ENCODE data around the gene NCOA1.
"Not testable (repeated sequence)": the region's sequence is repeated elsewhere in the genome, so short reads cannot be mapped to it uniquely, and the experiment has no call there.

Gene NCOA1

DNA sequence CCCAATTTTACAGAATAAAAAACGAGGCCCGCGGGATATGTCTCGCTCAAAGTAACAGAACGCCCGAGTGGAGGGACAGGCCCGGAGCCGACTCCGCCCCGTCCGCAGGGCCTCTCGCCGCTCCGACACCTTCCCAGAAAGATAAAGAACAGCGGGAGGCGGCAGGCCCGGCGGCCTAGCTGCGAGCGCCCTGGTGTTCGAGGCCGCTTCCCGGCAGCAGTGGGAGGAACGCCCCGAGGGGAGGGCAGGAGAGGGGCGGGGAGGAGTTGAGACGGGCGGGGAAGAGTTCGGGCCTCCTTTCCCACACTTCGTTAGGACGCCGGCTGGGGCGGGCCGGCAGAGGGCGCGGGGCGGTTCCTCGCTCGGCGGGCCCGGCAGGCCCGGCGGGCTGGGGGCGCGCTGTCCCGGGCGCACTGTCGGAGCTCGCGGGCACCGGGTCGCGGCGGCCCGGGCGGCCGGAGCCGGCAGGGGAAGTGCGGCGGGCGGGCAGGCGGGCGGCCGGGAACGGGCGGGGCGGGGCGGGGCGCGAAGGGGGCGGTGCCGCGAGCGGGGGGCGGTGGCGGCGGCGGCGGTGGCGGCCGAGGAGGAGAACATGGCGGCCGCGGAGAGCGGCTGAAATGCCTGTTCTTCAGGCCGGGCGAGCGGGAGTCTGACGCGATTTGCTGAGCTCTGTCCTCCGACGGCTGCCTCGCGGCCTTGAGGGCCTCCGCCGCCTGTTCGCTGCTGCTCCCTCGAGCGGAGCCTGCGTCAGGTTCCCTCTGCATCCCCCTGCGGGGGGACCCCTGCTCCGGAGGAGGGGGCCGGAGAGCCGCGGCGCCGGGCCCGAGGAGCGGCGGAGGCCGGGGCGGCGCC, at the start of gene NCOA1:
Gene NCOA1, plus strand, starts transcription at position 565 of the 852 bp plus-strand sequence. CDS start 167,424 bp downstream, outside the sequence.
- peak; percentile 91 for DNase-seq

DNA sequence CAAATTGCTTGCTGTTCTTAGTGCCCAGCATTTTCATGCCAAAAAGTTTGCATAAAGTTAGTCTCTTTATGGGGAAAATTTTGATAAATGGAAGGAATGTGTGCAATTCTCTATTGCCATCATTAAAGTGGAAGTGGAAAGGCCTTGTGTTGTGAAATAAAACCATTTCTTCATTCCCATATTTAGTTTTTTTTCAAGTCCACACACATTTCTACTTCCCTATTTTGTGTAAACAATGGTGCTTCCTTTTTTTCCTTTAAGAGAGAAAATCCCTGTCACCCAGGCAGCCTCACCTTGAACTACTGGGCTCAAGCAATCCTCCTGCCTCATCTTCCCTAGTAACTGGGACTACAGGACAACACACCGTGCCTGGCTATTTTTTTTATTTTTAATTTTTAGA, 42.3 kb upstream of the NCOA1 start:
- DNase-seq = no peak

DNA sequence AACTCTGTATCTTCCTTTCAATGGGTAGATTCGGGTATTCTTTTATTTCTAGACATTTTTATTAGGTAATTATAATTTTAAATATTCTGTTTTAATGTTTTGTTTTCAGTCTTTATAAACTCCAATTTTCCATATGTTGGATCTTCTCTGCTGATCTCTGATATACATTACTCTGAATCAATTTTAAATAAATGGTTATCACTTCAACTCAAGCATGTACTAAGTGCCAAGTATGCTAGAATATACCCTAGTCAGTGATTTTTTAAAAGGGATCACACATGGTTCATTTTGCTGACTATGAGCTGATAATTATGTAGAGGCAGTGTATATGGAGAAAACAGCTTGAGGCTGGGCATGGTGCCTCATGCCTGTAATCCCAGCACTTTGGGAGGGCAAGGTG, 41.7 kb upstream of the NCOA1 start:
- DNase-seq = no peak

DNA sequence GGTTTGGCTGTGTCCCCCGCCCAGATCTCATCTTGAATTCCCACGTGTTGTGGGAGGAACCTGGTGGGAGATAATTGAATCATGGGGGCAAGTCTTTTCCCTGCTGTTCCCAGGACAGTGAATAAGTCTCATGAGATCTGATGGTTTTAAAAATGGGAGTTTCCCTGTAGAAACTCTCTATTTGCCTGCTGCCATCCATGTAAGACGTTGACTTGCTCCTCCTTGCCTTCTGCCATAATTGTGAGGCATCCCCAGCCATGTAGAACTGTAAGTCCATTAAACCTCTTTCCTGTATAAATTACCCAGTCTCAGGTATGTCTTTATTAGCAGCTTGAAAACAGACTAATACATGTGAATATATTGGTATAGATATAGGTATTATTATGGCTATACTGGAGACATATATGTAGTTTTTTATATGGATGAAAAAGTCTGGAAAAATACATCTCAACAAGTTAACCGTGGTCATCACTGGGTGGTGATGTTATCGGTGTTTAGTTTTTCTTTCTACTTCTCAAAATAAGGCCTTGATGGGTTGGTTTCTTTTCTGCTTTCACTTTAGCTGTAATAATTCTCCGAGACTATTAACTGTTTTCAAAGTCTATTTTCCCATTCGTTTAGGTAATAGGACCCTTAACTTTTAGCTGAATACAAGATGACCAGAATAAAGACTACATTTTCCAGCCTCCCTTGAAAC, 39.1 kb upstream of the NCOA1 start:
- DNase-seq = no peak

DNA sequence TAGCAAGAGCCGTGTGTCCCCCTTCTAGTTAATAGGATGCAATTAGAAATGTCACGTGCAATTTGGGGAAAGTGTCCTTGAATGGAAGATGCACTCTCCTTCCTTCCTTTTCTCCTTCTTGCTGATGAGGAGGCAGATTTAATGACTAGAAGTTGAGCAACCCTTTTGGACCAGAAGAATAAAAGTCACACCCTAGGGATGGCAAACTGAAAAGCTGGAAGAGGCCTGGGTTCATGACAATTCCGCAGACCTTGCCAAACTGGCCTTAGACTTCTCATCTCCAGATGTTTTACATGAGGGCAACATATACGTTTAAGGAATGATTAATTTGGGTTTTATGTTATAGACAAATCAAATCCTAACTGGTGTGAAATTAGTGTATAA, 38.6 kb upstream of the NCOA1 start:
- DNase-seq = no peak

DNA sequence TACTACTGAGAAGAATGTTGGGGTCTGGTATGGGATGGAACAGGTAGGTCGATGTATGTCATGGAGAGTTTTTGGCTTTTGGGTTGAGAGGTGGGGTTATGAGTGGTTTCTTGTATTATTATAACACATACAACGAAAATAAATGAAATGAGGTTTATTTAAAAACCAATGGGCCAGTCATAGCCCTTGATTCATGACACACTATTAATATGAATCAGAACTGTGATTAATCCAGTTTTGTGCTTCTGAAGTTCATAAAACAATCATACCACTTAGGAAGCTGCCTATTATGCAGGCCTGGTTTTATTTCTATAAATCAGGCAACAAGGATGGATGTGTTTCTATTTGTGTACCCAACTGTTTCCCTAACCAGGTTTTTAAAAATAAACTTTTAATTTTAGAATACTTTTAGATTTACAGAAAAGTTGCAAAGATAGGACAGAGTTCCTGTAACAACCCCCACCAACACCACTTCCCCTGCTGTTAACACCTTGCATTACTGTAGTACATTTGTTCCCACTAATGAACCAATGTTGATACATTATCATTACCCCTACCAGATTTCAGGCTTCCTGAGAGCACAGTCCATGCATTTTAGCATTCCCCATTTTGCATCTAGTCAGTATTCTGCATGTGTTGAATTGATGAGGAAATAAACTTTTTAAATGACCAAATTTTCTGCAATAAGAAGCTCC, 37.5 kb upstream of the NCOA1 start:
- DNase-seq = no peak

DNA sequence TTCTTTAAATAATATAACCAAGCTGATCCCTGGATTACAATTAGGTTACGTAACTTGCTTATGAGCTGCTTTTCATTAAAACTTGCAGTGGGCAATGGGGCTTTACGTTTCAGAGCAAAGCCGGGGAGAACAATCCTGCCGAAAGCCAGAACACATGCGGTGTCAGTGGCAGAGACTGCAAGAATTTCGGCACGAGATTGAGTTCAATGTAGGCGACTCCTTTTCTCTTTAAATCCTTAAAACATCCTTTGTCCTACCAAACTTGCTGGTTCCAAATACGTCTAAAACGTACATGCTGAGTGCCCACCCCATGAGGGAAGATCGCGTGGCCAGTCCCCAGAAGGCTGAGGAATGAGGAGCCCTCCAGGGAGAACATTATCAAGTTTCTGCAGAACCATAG, 36.8 kb upstream of the NCOA1 start:
- DNase-seq = no peak

DNA sequence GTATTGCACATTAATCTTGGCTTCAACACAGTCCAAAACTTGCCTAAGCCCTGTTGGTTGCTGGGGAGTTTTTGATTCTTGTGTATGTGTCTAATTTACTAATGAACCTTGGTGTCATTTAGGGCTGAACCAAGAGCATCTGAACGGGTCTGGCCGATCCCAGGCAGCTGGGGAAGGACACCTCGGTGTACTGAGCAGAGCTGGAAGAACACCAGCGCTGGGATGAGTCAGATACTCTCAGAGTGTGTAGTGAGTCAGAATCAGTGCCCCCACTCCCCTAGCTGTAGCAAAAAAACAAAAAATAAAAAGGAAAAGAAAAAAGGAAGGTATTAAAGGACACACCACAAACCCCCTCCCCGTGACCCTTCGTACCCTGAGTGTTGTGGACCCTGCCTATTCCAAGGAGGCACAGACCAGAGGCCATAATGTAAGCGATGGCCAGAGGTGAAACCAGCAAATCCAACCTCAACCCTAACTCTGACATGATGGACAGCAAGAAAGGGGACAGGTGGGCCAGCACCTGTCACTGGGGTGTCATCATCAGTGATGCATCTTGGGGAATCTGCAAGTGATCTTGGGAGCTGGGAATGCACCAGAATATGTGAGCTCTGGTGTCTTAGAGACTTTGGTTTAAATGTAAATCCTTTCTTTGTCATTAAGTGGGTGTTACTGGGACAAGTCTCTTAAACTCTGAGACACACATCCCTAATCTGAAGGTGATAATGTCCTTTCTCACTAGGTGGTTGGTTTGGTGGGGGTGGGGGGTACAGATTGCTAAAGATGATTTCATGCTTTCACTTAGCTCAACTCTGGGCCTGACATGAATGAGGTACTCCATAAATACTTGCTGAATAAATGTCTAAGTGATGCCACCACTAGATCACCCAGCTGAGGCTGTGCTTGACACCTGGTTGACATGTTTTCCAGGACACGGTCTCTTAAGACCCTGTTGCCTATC, 34.2 kb upstream of the NCOA1 start:
- no peak for DNase-seq

DNA sequence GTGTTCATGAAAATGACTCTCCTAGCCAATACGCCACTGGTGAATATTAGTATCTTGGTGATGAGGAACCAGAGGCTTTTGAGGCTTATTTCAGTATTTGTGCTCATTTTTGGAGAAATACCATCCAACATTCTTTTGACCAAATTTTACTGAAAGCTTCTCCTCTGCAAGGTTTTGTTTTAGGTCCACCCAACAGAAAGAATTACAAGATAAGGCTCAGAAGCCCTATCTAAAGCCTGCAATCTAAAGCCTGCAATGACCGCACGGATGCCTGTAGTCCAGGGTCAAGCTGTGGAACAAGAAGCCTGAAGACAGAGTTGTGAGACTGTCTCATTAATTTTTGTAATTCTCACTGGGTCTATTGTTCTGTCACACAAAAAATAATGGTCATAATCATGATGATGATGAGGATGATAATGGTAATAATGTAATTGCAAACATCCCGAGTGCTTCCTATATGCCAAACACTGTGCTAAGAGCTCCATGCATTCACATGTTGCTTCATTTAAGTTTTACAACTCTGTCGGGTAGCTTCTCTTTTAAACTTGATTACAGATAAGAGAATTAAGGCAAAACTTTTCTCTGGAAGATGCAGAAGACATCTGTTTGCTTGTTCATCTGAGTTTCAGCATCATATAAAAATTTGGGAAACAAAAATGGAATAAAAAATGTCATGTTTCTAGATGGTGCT, 33.2 kb upstream of the NCOA1 start:
- no peak for DNase-seq

DNA sequence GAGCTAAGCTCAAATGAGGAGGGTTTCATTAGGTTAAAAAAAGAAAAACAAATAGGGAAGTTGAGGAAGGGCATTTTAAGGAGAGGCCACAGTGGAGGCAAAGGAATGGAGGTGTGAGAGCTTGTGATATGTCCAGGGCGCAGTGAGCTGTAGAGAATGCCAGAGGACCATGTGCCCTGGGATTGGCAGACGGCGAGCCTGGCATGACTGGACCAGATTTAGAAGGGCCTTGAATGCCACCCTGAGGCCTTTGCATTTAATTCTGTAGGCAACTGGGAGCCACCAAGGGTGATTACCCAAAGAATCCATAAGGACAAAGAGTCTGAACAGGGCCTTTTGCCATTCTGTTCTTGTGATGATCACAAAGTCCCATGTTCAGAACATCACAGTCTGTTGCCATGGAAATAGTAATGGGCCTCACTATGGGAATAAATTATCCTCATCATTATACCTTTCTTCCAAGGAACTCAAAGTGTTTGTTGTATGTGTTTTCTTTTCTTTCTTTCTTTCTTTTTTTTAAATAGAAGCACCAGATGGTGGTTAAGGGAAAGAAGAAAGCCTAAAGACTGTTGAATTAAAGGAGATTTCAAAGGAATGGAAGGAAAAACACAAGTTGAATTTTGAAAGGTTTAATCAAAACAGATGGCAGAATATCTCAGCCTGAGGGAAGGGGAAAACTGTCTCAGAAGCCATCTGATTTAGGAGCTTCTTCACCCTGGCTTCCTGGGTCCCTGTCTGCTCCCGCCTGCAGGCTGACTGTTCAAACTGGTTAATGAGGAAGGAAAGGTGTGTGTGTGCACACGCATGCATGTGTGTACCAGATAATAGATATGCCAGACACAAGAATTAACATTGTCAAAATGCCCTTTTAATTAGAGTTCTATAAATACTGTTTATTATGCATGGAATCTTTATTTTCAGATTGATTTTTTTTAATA, 31.6 kb upstream of the NCOA1 start:
- DNase-seq = peak; percentile 32

DNA sequence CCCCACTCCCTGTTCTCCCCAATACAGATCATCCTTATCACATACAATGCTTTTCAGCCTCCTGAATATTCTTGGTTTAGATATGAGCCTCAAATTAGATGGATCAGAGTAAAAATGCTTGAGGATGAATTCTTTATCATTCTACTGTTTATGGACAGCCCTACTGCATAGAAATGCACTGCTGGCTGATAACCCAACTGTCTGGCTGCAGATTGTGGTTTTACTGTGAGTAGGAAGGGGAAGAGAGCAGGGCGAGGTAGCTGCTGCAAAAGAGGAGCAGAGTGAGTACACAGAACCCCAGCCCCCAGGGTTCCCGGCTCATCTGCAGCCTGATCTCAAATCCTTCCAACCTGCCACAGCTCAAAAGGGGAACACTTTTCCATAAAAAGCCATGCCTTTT, 29.4 kb upstream of the NCOA1 start:
- DNase-seq = no peak

DNA sequence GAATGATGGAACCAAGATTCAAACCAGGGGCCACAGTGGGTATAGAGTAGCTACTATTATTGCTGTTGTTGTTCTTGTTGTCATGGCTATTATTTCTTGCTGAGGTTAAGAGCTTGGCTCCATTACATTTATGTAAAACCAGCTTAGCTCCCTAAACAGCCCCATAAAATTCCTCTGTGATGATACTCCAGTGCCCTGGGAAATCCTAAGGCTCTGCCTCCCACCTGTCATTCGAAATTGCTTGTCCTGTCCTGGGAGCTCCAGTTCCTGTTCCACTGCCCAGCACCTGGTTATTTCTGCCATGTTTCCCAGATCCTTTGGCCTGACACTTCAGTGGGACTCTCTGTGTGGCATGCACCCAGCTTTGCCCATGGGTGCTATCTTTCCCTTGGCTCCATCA, 27.8 kb upstream of the NCOA1 start:
- no peak for DNase-seq

DNA sequence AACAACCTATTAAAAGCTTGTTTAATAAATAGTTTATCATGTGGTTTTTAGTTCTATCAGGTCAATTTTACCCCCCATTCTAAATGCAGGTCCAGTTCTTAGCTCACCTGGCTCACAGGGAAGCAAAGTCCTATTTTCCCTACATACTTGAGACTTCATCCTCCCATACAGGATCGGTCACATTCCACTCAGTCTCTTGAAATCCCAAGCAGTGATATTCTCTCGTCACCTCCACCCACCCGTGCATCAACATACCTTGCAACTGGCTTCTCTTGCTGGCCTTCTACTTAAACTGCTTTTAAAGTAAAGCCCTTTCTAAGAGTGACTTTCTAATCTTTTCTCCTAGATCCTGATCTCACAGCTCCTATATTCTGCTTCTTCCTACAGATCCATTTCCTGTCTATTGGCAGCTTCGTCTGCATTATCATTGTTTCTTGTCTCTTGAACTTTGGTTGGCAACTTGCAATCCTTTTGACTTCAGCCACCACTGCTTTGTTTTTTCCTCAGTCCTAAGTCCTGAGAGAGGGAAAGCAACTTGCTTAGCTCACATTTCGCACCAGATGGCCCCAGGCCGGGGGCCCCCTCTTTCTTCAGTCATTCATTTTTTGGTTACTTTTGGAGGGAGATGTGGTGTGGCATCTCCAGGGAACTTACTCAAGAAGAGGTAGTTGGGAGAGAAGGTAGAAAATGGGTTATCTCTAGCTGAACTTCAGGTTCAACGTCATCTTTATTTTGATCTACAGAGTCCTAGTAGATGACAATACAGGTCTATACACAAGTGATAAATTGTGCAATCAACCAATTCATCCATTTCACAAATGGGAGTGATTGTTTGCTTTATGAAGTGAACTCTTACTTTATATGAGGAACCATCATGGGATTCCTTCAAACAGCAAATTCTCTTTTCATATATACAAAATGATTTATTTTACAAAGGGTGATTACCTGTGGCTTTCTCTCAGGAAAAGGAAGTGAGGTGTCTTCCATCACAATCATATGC, 23.9 kb upstream of the NCOA1 start:
- no peak for DNase-seq

DNA sequence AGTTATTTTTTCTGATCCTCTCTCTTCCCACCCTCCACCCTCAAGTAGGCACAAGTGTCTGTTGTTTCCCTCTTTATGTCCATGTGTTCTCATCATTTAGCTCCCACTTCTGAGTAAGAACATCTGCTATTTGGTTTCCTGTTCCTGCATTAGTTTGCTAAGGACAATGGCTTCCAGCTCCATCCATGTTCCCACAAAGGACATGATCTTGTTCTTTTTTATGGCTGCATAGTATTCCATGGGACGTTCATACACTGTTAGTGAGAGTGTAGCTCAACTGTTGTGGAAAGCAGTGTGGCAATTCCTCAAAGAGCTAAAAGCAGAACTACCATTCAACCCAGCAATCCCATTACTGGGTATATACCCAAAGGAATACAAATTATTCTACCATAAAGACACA, 22.6 kb upstream of the NCOA1 start:
- DNase-seq = not testable (repeated sequence)

DNA sequence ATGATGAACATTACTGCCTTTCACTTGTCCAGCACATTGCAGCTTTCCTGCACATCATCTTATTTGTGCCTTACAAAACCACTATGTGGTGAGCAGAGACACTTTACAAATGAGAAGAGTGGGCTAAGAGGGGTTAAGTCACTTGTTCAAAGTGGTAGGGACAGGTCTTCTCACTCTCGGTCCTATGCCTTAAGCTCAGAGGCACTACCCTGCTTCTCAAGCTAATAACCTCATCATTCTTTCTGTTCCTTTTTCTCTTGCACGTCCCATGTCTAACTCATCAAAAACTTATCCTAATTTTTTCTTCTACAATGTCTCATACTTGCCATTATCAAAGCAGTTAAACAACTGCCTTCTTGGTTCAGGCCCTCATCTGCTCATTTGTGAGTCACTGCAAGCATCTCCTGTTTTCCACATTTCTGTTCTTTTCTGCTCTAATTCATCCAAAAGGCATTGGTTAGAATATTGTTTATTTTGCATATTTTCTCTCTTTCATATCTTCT, 21.9 kb upstream of the NCOA1 start:
- DNase-seq = no peak

DNA sequence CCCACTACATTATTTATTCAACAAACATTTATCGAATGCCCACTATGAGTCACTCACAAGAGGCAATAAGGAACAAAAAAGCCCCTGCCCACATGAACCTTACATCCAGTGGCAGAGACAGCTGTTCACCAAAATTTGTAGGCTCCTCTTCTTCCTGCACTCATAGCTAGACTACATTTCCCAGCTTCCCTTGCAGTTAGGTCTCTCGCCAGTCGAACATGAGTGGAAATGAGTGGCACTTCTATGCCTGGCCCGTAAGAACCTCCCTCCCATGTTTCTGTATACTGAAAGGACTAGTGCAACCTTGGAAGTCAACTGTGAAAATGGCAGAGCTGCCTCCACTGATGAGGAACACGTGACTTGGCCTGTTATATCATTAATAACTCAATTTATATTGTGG, 19.4 kb upstream of the NCOA1 start:
- no peak for DNase-seq

DNA sequence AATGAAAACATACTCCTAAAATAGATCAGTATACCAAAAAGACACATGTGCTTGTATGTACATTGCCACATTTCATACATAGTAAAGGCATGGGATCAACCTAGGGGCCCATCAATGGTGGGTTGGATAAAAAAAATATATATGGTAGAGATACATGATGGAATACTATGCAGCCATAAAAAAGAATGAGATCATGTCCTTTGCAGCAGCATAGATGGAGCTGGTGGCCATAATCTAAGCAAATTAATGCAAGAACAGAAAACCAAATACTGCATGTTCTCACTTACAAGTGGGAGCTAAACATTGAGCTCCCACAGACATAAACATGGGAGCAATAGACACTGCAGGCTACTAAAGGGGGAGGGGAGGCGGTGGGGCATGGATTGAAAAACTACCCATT, 18.6 kb upstream of the NCOA1 start:
- DNase-seq = no peak

DNA sequence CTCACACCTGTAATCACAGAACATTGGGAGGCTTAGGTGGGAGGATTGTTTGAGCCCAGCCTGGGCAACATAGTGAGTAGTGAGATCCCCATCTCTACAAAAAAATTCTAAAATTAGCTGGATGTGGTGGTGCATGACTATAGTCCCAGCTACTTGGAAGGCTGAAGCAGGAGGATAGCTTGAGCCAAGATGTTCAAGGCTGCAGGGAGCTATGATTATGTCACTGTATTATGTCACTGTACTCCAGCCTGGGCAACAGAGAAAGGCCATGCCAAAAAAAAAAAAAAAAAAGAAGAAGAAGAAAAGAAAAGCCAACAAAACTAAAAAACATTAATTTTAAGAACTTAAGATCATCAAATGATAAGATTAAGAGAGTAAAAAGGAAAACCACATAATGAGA, 17.4 kb upstream of the NCOA1 start:
- DNase-seq = no peak

DNA sequence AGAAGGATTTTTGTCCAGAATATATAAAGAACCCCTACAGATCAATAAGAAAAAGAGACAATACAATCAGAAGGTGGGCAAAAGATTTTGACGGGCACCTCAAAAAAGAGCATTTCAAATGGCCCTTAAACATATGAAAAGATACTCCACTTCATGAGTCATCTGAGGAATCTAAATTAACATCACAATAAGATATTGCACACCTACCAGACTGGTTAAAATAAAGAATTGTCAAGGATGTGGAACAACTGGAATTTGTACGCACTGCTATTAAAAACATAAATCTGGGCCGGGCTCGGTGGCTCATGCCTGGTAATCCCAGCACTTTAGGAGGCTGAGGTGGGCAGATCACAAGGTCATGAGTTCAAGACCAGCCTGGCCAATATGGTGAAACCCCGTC, 17.0 kb upstream of the NCOA1 start:
- DNase-seq = no peak

Data from NCI-H69 (cell line).